AG20443 (cell line): Measurements from ENCODE around the gene TMEM9.

Source experiments
- DNase-seq: peaks from one replicate; pipeline ENCODE4 v3.0.0; 2012; ENCODE audit warnings: low spot score, mixed read lengths

The TMEM9 gene

DNA sequence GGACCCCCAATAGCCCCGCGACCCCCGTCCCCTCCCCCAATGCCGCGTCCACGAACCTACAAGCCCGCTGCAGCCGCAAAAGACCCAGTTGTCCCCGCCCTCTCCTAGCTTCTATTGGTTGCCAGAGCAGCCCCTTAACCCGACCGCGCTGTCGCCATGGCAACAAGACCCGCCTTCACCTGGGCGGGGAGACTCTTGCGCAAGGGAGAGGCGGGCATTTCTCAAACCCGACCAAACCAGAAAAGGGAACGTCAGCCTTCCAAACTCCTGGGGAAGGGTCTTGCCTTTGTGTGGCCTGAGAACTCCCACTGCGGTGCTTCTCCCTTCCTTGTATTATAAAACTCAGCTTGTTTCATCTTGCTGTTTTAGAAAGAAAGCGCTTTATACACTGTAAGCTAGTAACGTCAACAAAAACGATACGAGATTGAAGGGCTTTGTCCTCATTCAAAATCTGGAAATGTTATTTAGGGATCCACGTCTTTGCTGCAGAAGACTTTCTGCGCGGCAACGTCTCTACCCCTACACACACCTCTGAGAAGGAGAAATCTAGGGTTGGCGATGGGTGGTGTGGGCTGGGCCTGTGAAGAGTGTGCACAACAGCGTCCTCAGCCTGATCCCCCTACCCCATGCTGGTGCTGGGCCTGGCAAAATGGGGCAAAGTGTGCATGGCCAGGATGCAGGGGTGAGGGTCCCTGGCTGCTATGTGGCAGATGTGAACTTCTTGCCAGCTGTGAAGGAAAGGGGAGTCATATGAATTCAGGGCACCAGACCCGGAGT lies at the start of gene TMEM9:
Gene TMEM9, minus strand, starts transcription at position 86 of the 777 bp plus-strand sequence. CDS start 551 bp downstream, outside the sequence.
- peak; percentile 99 for DNase-seq

DNA sequence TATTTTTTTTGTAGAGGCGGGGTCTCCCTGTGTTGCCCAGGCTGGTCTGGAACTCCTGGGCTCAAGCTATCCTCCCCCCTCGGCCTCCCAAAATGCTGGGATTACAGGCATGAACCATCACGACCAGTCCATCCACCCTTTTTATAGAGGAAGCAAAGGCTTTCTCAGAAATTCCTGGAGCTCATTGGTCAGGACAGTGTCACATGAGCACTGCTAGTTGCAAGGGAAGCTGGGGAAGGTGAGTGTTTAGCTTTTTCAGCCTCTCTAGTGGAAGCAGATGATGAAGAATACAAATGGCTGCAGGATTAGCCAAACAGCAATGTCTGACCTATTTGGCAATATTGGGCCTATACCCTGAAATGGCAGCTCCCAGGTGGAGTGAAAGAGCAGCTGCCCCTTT lies 44.3 kb upstream of the TMEM9 start:
- DNase-seq = no peak

DNA sequence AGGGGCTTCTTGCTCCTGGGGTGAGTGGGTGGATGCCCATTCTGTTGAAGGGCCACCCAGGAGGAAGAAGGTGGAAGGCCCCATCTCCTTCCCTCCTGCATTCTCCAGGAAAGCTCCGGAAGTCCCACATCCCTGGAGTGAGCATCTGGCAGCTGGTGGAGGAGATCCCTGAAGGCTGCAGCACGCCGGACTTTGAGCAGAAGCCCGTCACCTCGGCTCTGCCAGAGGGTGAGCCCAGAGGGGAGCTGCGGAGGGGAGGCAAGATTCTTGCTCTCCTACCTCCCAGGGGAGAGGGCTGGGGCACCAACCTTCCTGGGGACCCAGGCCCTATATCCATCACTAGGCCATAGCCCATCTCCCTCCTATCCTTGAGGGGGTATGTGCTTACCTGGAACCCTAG lies 39.8 kb upstream of the TMEM9 start:
- DNase-seq = no peak

DNA sequence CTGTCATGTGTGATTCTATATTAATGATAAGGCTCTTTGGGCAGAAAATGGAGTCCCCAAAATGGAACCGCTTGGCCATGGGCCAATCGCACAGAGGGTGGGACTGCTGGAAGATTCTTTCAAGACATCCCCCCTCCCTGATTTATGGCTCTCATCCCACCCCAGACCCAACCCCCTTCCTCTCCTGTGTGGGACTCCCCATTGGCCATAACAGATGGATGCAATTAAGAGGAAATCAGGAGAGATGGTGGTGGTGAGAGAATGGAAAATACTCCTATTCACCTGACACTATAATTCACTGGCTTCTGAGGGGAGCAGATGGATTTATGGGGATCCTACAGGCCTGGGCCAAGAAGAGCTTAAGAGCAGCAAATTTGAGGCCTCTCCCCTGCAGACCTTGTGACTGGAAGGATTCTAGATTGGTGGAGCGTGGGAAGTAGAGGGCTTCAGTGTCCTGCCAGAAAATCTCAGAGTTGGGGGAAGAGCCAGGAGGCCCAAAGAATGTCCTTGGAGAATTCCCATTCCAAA lies 38.1 kb upstream of the TMEM9 start:
- DNase-seq = no peak

DNA sequence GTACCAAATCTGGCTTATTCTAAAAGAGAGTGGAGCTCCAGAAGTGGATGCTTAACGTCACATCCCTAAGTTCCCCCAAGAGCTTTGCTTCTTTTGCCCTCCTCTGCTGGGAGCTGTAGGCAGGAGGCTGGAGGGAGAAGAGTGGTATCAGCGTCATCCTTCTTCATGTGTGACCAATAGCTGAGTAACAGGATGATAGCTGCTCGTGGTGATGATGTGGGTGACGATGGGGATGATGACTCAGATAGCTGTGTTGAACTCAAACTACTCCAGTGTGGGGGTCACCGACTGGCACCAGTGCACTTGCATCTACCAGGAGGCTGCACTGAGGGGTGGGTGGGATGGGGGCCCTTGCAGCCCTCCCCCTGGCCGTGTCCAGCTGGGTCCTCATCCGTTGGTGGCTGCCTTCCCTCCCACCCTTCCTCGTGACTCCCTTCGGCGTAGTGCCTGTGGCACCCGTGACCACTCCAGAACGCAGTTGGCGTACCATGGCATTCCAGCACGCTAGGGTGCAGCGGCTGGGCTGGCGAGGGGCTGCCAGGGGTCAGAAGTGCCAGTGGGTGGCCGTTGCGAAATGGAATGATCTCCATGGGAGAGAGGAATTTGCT lies 37.5 kb upstream of the TMEM9 start:
- DNase-seq = peak; percentile 85

DNA sequence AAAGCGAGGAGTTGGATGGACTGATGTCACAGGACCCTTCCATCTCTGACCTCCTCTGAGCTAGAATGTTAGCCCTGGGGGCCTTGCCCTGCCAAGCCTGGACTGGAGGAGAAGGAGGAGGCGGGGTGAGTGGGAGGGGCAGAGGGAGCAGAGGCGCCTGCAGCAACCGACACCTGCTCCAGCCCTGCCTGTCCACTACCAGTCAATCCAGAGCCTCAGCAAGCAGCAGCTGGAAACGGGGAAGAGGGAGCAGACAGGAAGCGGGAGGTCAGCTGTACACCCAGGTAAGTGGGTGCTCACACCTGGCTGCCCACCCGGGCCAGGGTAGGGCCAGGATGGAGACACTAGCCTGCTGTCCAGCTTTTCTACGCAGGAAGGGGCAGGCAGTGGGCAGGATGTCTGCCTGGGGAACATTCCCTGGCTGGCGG lies 36.4 kb upstream of the TMEM9 start, which contains the start of gene IGFN1:
Gene IGFN1, plus strand, starts transcription at position 201 of the 428 bp plus-strand sequence. CDS start 2,470 bp downstream, outside the sequence.
- DNase-seq = no peak

DNA sequence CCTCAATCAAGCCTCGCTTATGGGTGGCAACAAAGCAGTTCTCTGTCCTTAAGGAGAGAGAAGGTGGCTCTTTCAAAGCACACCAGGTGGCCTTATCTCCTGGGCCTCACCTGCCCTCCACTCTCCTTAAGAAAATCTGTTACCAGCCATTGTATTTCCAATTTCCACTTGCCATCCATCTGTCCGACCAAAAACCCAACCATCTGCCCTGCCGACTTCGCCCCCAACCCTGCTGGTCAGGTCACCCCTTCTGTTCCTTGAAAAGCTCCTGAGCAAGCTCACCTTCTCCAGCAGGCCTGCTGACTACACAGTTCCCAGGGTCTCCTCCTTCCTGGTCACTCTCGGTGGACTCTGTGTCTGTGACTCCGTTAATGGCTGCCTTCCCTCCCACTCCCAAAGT lies 35.7 kb upstream of the TMEM9 start:
- DNase-seq = no peak

DNA sequence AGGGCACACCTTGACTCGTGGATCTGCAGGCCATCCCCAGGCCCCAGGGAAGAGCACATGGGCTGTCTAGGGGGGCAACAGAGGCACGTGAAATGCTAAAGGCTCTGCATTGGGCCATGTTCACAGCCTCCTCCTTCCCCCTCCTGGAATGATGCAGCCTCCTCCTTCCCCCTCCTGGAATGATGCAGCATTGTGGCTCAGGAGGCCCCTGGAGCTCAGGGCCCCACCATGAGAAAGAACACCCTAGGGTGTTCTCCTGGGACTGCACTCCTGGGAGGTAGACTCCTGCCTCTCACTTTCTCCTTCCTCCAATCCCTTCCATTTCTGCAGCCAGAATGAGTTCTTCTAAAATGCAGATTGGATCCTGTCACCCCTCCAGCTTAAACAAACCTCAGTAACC lies 34.8 kb upstream of the TMEM9 start:
- DNase-seq = no peak

DNA sequence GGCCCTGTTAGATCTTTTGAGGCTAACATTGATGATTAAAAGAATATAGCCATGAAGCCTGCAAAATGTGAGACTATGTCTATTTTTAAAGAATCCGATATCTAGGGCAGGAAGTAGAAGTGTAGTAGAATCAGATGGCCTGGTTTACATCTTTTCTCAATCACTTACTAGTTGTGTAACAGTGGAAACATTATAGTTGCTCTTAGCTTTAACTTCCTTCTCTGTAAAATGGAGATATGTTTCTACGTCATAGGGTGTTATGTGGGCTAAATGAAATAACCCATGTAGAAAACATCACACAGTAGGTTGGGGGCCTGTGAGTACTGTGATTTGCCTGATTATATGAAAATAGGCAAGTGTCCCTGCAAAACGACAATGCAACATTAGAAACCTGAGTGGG lies 31.9 kb upstream of the TMEM9 start:
- DNase-seq = no peak

DNA sequence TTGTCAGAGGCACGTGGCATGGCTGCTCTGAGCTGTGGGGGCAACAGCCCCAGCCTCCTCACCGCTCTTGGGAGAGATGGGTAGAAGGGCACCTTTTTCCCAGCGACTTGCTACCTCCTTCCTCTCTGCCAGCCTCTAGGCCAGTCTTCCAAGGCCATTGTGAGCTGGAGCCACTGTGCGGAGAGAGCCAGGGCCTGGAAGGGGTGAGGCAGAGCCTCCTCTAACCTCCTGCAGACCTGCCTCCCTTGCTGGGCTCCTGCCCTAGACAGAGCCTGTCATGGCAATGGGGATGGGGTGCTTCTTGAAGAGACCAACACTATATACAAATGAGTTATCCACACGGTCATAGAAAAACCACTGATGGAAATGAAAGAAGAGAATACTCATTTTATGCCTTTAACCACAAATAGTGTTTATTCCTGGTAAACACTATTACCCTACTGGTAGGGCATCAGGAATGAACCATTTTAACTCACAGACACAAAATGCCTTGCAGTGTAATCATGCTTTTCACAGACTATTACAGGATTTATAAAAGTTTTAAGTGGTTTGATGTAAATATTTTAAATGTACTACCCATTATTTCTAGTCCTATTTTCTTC lies 31.4 kb upstream of the TMEM9 start:
- DNase-seq = no peak

DNA sequence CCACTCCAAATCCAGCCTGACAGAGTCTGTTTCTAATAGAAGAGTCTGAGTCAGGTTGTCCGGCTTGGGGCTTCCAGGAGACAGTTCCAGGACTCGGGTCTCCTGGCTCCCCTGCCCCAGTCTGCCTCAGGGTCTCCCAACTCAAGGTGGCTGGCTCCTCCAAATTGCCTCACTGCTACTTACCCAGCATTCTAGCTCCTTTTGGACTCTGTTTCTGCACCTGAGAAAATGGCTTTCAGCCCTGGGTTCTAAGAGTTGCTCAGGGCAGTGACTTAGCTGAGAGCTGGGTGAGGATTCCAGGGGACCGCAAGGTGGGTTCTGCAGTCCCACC lies 30.8 kb upstream of the TMEM9 start:
- no peak for DNase-seq

DNA sequence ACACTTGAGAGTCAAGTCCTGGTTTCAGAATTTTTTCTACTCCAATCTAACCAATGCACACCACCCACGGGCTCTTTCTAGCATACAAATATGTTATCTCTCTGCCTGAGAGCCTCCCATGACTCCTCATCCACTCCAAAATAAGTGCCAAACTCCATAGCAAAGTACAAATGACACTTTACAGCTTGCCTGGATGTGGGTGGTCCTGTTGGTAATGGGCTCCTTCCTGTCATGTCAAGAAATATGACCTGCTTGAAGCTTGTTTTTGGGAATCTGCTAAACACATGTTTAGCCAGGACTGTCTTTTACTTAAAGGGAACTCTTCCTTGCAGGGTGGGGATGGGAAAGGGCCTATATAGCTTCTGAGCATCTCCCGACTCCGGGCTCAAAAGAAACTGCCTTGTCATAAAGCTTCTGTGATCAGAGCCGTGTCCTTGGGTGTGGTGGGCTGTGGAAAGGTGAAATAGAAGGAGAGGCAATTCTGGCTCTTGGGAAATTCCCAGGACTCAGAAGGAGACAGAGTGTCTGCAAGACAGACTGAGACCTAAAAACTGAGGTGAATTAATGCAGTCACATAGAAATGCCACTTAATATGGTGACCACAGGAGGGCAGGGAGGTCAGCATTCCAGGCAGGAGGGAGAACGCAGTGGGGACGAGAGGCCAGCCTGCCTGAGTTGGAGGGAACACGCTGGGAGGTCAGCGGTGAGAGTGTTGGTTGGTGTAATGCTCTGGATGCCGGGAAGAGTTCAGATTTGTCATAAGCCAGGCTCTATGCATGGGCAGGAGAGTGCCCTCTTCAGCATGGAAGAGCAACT lies 30.2 kb upstream of the TMEM9 start:
- DNase-seq = peak; percentile 91

DNA sequence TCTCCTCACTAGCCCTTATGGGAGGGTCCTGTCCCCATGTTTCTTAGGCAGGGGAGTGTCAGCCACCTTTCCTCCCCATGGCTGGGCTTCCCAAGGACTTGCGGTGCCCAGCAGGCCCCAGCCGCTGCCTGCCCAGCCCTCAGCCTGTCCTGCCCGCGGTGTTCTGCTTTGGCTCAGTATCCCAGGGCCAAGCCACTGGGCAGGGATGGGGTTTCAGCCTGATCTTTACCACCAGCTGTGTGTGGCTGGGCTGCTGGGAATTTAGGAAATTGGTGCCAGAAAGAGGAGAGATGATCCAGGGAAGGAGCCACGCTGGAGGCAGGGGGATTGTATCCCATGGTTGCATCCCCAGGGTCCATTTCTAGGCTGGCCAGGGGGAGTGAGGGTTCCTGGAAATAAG lies 29.5 kb upstream of the TMEM9 start:
- DNase-seq = no peak

DNA sequence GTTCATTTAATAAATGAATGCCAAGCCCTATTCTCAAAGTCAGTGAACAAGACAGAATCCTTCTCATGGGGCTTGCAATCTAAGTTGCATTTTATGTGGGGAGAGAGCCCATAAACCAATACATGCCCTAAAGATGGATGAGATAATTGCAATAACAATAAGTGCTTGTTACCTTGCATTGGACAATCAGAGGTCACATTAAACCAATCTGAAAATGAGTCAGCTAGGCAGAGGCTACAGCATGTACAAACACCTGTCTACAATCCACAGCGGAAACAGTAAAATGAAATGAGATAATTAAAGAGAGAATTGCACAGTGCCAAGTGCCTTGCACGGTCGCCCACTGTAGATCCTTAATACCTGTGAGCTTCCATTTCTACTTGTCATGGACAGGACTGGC lies 28.9 kb upstream of the TMEM9 start:
- DNase-seq = no peak

DNA sequence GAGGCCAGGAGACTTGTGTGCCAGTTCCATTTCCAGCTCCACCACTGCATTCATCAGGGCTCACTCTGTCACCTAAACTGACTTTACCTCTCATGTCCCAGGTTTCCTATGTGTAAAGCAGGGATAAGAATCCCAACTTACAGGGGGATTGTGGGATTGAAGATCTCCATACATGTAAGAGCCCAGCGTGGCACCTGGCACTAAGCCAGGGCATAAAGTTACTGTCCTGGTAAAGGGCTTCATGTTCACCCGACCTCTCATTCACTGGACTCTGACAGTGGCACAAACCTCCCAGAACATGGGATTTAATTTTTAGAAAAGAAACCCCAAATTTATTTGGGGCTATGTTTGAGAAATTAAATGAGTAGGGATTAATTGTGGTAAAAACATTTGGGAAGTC lies 27.5 kb upstream of the TMEM9 start:
- DNase-seq = no peak

DNA sequence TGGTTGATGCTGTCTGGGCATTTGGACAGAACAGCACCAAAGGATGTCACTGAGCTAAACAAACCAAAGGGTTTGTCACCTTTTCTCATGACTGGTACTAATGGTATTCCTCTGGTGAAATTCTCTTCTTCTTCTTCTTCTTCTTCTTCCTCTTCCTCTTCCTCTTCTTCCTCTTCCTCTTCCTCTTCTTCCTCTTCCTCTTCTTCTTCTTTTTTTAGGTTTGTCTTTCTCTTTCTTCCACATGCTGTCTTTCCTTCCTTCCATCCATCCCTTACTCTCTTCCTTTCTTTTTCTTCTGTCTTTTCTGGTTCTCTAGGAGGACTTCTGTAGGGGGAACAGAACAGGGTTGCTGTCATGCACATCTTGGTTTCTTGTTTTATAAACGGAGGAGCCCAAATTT lies 27.0 kb upstream of the TMEM9 start:
- no peak for DNase-seq

DNA sequence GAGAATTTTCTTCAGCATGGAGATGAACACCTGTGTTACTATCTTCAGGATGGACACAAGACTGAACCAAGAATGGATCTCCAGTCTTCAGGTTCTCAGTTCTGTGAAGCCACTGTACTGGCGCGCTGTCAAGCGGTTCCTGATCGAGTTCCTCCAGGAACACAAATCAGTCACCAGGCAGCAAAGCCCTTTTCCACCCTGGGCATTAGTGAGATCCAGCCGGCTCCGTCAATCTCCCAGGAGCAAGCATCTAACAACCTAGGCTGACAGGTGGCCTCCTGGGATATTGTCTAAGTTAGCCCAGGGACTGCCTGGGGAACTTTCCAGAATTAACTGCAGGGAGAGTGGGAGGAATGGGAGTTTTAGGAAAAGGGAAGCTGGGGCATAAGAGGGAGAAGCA lies 26.6 kb upstream of the TMEM9 start:
- no peak for DNase-seq

DNA sequence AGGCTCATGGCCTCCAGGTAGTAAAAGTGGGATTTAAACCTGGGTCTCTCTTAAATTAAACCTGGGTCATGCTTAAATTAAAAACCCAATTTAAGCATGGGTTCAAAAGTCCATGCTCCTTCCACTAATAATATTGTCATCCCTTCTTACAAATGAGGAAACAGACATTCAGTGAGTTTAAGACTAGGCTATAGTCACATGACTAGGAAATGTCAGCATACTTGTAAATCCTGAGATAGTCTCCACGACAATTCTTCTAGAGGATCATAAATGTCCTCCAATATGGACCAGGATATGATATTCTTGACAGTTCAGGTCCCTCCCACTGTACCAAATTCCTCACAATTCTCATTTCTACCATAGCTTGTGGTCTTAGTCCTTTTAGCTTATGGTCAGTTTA lies 25.9 kb upstream of the TMEM9 start:
- DNase-seq = no peak

DNA sequence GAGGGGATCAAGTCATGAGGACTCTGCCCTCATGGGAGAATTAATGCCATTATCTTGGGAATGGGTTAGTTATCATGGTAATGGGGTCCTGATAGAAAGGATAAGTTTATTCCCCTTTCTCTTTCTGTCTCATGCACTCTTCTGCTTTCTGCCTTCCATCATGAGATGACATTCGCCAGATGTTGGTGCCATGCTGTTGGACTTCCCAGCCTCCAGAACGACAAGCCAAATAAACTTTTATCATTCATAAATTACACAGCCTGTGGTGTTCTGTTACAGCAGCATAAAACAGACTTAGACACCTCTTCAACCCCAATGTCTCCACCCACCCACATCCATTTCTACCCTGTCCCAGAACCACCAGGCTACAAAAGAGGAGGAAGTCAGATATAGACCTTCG lies 24.4 kb upstream of the TMEM9 start:
- DNase-seq = no peak

DNA sequence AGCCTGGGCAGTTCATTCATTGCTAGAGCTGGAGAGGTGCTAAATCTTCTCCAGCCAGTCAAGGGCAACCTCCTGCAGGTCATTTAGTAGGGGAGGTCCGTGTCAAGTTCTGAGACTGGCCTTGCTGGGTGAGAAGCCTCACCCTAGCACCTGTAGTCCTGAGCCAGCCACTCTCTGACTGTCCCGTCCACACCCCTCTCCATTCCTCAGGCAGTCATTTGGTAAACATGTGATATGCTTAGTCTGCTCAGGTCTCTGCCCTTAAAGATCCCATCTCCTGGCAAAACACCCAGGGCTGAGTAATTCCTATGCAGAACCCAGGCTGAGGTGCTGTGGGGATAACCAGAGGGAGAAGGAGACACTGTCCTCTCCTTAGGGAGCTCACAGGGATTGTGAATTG lies 22.7 kb upstream of the TMEM9 start:
- no peak for DNase-seq

DNA sequence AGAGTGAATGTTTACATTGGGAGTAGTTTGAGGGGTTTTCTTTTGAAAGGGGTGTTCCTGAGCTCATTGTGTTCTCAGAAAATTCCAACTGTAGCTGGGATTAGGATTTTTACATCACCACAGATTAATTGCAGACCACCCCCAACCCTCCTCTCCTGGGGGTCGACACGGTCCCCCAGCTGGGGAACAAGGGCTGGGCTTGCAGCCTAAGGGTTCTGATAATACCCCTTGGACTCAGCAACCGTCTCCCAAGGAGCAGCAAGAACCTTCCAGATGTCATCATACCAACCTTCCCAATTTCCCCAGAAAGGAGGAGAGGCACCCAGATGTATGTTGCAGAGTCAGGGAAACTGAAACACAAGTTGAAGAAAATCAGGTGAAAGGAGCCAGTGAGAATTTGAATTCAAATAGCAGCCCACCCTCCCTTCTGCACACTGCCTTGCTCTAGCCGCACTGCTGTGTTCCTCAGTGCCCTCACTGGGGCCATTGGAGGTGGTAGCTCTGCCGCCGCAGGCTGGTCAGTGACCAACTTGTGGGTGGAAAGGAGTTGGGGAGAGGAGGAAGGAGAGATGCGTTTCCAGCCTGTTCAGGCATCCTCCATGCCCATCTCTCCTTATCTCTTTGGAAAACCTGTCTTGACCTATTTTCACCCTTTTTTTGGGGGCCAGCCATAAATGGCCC lies 21.7 kb upstream of the TMEM9 start:
- no peak for DNase-seq

DNA sequence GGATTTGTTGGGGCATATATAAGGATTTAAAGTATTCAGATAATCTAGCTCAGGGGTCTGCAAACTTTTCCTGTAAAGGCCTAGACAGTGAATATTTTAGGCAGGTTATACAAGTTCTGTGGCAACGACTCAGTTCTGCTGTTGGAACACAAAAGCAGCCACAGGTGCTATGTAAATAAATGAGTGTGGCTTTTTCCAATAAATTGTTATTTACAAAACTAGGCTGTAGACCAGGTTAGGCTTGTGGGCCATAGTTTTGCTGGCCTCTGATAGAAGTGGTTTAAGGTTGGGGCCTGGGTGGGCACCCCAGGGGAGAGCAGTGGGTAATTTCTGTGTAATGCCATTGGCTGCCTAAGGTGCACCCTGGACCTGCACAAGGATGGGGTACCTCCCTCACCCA lies 19.5 kb upstream of the TMEM9 start:
- DNase-seq = no peak
